GM21737 (cell line): ENCODE results near the gene CREM.

Source experiments
- ATAC-seq: cut with Tn5 transposase; IDR thresholded peaks from one replicate; pipeline ENCODE4 v1.9.1; 2021; ENCODE audit warnings: mild to moderate bottlenecking, moderate library complexity; ENCODE audit not compliant: unreplicated experiment

CREM gene

DNA sequence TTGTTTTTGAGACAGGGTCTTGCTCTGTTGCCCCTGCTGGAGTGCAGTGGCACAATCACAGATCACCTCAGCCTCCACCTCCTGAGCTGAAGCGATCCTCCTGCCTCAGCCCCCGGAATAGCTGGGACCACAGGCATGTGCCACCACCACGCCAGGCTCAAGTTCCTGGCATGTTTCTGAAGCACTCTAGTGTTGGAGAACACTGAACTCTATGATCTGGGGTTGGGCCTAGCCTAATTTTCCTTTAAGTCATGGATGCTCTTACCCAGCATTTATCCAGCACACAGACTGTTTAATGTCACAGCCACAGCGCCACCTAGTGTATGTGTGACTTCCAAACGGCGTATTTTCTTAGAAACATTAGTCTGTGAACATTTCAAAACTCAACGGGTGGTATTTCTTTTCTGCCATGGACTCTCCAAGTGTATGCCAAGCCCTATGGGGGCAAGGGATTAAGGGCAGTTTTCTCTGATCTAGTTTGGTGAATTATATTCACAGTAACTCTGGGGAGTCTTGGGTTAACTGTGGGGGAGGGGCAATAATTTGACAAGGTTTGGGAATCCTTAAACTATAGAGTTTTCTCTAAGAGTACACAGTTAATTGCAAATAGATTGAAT is 91.8 kb downstream of the CREM start:
- peak; percentile 71 for ATAC-seq

DNA sequence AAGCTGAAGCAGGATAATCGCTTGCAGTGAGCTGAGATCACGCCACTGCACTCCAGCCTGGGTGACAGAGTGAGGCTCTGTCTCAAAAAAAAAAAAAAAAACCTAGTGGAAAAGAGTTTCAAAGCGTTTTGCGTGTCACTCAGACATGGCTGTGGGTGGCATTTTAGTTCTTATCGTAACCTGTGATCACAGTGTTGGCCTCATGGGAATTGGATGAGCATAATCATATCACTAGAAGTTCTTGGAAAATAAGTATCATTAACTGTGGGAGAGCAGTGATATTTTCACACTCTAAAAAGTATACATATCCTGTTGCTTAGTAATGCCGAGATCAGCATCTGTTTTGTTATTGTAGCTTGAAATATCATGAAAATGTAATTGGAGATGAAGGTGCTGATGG is 92.6 kb downstream of the CREM start:
- ATAC-seq = no peak

DNA sequence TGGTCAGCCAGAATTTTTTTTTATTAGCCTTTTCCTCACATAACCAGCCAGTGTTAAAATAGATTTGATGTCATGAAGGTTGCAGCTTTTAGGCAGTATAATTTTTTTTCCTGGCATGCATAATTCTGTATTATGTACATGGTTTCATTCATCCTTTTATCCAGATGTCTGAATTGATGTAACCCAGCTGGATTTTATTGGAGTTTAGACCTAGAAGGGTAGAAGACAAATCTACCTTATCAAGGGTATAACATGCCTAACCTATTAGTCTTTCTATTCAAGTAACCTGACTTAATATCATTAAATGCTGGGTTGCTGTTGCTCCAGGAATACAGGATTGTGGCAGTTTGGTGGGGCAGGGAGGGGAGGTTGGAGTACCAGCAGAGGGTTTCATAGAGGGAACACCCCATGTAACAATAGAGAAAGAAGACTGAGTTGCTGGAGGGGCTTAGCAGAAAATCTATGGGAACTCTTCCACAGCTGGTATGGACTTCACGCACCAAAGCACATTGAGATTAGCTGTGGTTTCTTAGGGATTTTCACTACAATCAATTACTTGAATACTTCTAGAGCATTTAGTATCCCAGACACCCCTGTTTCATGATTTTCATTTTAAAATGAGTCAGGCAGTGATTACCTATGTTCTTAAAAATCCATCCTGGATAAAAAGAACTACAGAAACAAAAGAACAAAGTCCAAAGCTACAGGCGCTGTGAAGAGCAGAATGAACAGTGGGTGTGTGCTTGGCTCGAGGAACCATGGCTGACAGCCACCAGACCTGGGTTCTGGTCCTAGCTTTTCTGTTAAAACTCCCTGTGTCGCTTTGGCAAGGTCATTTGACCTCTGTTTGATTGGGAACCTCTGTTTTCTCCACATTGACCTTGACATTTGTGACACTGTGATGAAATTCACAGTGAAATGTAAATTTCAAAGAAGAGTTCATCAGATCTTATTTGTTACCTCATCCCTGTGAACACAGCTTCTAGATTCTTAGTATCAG is 93.5 kb downstream of the CREM start:
- ATAC-seq = no peak

DNA sequence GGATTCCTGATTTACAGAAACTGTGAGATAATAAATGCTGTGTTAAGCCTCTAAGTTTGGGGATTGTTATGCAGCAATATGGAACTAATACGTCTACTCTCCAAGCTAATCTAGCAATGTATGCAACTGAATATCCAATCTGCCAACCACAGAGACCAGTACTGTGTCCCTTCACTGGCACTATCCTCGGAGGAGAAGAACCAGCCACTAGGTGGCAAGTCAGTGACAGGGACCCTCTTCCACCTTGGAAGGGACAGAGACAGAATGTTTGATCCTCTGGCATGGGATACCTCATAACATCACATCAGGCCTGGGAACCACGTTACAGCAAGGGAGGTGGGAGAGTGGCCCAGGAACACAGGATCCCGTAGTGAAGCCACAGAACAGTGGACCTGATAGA is 96.4 kb downstream of the CREM start:
- ATAC-seq = no peak

DNA sequence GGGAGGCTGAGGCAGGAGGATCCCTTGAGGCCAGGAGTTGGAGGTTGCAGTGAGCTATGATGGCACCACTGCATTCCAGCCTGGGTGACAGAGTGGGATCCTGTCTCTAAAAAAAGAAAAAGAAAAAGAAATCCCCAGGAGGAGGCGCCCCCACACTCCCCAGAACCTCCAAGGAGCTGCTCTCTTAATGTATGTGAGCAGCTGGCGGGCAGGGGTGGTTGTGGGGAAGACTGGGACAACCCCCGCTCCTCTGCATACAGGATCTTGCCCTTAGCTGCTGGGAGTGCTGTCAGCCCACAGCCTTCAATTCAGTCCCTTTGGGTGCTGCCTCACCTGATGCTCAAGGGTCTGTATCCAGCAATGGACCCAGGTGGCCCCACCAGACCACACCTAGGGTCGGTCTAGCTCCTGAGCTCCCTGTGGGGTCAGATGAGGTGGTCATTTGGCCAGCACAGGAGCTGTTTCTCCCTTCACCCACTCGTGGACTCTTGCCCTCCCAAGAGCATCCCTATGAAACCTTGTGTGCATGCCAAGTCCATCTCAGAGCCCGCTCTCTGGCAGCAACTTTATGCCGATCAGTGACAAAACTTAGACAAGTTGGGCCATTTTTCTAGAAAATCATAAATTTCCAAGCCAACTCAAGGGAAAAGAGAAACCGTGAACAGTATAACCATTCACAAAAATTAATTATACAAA is 97.5 kb downstream of the CREM start:
- ATAC-seq = no peak

DNA sequence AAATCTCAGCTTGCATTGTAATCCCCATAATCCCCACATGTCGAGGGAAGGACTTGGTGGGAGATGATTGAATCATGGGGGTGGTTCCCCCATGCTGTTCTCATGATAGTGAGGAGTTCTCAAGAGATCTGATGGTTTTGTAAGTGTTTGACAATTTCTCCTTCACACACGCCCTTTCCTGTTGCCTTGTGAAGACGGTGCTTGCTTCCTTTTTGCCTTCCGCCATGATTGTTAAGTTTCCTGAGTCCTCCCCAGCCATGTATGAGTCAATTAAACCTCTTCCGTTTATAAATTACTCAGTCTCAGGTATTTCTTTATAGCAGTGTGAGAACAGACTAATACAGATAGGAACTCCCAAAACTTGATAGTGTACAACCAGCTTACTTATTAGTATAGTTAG is 98.6 kb downstream of the CREM start:
- ATAC-seq = no peak

DNA sequence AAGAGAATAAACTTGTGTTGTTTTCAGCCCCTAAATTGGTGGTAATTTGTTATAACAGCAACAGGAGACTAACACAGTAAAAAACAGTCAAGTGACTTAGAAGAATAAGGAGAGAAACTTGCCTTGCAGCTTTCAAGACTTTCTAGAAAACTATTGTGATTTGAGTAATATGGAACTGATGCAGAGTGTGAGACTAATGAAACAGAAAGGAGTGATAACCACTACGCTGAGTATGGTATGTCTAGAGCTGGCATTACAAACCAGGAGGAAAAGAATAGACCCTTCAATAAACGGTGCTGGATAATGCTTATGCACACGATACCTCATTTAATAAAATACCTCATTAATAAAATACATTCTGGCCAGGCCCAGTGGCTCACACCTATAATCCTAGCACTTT is 99.9 kb downstream of the CREM start:
- ATAC-seq = no peak

DNA sequence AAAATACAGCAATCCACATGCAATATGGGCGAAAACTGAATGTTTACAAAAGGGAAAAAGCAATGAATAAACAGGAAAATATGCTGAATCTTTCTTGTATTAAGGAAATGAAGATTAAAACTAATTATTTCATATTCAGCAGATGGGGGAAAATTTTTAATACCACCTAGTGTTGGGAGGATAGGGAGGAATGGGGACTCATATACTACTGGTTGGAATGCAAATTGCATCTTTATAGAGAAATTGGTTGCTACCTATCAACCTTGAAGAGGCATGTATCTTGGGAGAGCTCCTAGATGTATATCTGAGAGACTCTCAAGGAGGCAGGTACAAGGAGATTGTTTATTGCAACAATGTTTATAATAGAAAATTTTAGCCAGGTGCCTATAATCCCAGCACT is 101.4 kb downstream of the CREM start:
- no peak for ATAC-seq

DNA sequence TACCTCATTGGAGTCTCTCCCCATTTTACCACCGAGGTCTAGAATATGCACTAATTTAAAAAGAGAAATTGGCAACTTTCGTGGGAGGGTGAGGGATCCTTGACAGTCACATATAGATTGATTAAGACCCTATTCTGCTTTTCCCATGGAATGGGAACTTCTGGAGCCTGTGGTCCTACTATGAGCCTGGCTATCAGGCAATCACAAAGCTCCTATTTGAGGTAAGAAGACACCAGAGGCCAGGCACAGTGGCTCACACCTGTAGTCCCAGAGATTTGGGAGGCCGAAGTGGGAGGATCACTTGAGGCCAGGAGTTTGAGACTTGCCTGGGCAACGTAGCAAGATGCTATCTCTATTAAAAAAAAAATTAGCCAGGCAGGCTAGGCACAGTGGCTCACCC is 105.0 kb downstream of the CREM start:
- ATAC-seq = no peak

DNA sequence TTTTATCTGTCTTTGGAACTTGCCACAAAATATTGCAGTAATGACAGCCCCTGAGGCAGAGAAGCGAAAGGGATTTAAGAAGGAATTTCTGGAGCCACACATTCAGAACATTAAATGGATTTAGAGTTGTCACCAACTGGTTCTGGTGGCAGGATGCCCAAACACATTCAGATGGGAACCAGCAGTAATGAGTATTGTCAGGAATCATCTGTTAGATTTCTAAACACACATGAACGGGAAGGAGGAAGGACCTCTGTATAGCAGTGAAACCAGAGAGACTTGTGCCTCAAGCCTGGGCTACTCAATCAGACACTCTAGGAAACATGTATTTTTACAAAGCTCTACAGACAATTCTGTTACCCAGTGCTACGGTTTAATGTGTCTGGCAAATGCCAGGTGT is 105.9 kb downstream of the CREM start:
- ATAC-seq = no peak

DNA sequence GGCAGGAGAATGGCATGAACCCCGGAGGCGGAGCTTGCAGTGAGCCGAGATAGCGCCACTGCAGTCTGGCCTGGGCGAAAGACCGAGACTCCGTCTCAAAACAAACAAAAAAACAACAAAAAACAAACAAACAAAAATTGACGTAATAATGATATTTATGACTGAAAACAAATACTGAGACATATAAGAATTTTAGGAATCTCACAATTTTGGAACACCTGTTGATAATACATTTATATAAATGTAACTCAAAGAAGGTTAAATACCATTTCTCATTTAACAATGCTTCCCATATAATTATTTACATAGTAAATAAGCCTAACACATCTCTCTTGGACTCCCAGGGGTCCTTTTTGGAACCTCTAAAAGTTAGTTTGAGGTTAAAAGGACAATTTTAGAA is 107.4 kb downstream of the CREM start:
- ATAC-seq = no peak

DNA sequence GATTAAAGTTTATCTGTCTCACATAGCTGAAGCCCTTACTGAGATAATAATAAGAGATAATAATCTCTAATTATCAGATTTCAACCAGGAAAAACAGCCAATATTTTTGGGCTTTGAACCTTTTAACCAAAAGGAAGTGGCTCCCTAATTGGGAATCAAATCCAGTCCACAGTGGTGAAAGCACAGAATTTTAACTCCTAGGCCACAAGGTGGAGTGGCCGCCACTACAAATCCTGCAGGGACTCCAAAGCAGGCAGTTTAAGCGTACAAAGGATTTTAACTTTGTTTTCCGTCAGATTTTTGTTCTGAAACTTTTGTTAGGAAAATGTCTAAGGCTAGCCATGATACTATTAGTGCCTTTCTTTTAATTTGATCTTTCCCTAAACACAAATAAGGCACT is 110.1 kb downstream of the CREM start:
- ATAC-seq = no peak

DNA sequence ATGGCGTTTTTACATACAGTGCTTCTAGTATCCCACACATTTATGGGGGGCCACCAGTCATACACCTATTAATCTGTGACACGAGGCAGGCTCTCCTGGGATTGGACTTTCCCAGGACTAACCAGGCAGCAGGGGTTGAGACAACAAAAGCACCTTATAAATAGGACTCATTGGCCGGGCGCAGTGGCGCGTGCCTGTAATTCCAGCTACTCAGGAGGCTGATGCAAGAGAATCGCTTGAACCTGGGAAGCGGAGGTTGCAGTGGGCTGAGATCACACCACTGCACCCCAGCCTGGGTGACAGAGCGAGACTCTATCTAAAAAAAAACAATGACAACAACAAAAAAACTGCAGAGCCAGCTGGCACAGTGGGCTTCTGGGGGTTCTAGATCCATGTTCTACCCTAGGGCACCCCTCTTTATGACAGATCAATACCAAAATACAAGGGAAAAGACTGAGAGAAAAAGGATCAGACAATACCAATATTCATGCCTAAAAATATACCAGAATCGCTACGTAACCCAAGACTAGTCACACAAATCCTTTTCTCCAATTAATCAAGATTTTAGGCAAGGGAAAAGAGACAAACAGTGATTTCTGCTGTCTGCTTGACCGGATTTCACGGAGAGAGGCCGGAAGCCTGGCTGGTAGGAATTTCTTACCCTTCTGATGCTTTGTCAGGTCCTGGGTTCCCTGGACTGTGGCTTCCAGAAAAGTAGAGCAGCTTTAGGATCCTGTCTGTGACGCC is 111.3 kb downstream of the CREM start:
- ATAC-seq = no peak

DNA sequence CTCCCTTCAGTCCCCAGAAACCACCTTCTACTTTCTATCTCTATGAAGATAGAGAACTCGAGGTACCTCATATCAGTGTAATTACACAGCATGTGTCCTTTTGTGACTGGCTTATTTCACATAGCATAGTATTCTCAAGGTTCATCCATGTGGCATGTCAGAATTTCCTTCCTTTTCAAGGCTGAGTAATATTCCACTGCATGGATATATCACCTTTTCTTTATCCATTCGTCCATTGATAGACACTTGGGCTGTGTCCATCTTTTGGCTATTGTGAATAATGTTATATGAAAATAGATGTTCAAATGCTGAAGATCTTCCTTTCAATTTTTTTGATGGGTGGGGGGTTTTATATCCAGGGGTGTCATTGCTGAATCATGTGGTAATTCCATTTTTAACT is 117.9 kb downstream of the CREM start:
- ATAC-seq = no peak

DNA sequence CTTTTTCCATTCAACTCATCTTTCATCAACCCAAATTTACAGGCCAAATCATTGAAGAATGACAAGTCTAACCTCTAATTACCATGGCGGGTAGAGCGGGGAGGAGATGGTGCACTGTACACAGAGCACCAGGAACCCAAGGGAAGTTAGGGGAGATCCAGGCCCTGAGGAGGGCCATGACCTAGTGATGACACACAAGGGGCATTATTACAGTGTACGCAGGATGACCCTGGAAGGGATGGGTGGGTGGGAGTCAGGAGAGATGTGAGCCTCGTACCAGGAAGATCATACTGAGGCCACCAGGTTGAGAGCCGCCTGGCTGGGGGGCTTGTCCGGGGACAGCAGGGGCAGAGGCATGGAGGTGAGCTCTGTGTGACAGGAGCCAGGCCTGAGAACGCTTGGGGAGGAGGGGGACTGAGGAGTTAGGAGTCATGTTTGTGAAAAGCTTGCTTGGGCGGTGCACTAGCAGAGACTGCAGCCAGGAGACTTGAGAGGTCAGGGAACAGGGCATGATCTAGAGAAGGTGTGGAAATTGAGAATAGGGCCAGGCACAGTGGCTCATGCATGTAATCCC is 120.2 kb downstream of the CREM start:
- ATAC-seq = no peak

DNA sequence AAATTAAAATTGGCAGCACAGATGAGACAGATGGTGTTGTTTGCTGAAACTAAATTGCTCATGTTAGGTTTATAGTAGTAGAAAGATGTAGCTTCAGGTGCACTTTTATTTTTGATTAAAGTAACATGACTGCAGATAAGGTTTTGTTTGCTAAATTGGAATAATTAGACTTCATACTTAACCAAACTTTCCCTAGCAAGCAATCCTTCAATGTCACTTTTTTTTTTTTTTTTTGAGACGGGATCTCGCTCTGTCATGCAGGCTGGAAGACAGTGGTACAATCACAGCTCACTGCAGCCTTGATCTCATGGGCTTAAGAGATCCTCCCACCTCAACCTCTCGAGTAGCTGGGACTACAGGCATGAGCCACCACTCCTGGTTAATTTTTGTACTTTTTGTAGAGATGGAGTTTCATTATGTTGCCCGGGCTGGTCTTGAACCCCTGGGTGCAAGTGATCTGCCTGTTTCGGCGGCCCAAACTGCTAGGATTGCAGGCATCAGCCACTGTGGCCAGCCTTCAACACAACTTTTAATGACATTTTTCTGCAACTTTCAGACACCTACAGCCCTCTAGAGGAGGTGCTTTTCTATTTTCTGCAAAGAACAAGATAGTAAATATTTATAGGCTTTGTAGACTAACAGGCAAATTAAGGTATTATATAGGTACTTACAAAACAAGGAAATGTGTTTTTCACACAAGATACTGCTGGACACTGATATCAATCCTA is 124.9 kb downstream of the CREM start:
- no peak for ATAC-seq

DNA sequence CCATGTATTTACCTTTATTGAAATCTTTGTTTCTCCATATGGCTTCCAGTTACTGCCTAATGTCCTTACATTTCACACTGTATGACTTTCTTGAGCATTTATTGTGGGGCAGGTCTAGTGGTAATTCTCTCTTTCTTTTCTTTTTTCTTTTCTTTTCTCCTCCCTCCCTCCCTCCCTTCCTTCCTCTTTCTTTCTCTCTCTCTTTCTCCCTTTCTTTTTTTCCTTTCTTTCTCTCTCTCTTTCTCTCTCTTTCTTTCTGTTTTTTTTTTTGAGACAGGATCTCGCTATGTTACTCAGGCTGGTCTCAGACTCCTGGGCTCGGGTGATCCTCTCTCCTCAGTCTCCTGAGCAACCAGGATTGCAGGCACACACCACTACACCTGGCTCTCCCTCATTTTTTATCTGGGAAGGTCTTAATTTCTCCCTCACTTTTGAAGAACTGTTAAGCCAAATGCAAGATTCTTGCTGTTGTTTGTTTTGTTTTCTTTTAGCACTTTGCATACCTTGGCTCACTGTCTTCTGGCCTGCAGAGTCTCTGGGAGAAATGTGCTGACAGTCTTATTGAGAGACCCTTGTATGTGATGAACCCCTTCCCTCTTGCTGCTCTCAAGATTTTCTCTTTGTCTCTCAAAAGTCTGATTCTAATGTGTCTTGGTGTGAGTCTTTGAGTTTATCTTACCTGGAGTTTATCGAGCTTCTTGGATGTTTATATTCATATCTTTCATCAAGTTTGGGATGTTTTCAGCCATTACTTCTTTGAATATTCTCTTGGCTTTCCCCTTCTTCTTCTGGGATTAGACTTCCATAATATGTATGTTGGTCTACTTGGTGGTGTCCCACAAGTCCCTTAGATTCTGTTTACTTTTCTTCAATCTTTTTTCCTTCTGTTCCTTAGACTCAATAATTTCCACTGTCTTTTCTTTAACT is 130.7 kb downstream of the CREM start:
- no peak for ATAC-seq

DNA sequence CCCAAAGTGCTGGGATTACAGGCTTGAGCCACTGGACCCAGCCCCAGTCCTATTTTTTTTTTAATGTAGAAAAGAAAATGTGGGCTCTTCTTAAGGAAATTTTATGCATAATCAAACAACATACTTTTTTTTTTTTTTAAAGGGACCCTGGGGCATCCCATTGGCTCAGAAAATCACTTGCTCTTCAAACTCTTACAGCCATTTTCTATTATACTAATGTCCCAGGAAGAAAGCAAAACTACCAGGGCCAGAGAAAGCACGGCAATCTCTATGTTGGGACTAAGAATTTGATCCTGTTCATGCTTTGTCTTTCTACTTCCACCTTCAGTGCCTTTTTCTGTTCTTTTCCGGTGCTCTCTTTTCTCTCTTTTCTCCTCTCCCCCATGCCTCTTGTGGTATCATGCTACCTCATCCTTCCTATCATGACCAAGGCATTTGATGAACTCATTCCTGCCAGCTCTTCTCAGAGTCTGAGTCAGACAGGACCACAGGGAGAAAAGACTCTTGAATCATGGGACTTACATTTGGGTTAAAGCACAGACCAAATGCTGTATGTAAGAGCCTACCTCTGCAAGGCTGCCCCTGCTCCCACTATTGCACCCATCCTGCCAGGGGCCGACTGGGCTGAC is 133.2 kb downstream of the CREM start:
- no peak for ATAC-seq

DNA sequence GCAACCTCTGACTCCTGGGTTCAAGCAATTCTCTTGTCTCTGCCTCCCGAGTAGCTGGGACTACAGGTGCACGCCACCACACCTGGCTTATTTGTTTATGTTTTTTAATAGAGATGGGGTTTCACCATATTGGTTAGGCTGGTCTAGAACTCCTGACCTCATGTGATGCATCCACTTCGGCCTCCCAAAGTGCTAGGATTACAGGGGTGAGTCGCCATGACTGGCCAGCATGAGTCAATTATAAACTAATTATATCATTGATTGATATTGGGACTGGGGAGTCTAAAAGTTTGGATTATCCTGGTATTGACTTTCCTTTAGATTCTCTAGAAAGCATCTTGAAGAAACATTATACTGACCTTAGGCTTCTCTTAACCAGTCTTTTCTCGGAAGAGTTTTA is 135.8 kb downstream of the CREM start:
- ATAC-seq = no peak
